HepG2 (cell line): ENCODE measurements around the gene SAMD8. TPM values are rescaled to one million over a fixed set of nuclear protein-coding genes. Genes with fewer than 3 reads are reported as not detected.

Experiments
- AKAP8 ChIP-seq: sonication (generic); formaldehyde crosslinking; IDR thresholded peaks from 2 replicates; pipeline ENCODE4 v1.5.1; 2020; ENCODE audit warnings: mild to moderate bottlenecking, missing genetic modification reagents
- FOXO1 ChIP-seq: sonication (generic); formaldehyde crosslinking; IDR thresholded peaks from 2 replicates; pipeline ENCODE4 v1.4.0; 2020; ENCODE audit warnings: missing genetic modification reagents
- GATAD1 ChIP-seq: IDR thresholded peaks from 2 replicates; pipeline ENCODE4 v1.6.1; 2016; ENCODE audit warnings: missing genetic modification reagents, missing compliant biosample characterization
- HMG20A ChIP-seq: IDR thresholded peaks from 2 replicates; pipeline ENCODE4 v1.6.1; 2016; ENCODE audit warnings: borderline replicate concordance
- HMGA1 ChIP-seq: sonication (generic); formaldehyde crosslinking; conservative IDR thresholded peaks from 2 replicates; pipeline ENCODE4 v1.4.0; 2020; ENCODE audit warnings: missing genetic modification reagents
- KDM4B ChIP-seq: sonication (generic); formaldehyde crosslinking; IDR thresholded peaks from 2 replicates; pipeline ENCODE4 v1.4.0; 2020; ENCODE audit warnings: missing genetic modification reagents
- NR3C1 ChIP-seq: sonication (generic); formaldehyde crosslinking; IDR thresholded peaks from 2 replicates; pipeline ENCODE4 v1.4.0; 2020; ENCODE audit warnings: missing genetic modification reagents
- POLR2AphosphoS2 ChIP-seq: IDR thresholded peaks from 2 replicates; pipeline ENCODE4 v1.6.1; 2011; ENCODE audit warnings: low read depth, low read length, improper control_type of control experiment
- SETDB1 ChIP-seq: sonication (generic); formaldehyde crosslinking; IDR thresholded peaks from 2 replicates; pipeline ENCODE4 v1.5.1; 2020; ENCODE audit warnings: missing genetic modification reagents, mild to moderate bottlenecking, borderline replicate concordance
- SSRP1 ChIP-seq: IDR thresholded peaks from 2 replicates; pipeline ENCODE4 v1.6.1; 2016; ENCODE audit warnings: control low read depth
- STAT5B ChIP-seq: sonication (generic); formaldehyde crosslinking; IDR thresholded peaks from 2 replicates; pipeline ENCODE4 v1.4.0; 2020; ENCODE audit warnings: missing genetic modification reagents
- ZNF3 ChIP-seq: IDR thresholded peaks from 2 replicates; pipeline ENCODE4 v1.7.0; 2017; ENCODE audit warnings: inconsistent platforms
- ZNF713 ChIP-seq: sonication (generic); formaldehyde crosslinking; IDR thresholded peaks from 2 replicates; pipeline ENCODE4 v1.4.0; 2020; ENCODE audit warnings: mild to moderate bottlenecking, missing genetic modification reagents
- polyA plus RNA-seq, 8 experiments: library from polyadenylated mRNA; depleted of rRNA in 3 of 8; stranded (reverse) in 7 of 8; unstranded in 1 of 8; fragments of >200 nt; fragmentation: Illumina TruSeq in 4 of 8; extraction: Trizol in 4 of 8; gene quantifications; 2 replicates each; pipeline versions ENCODE4 v1.2.1 to v1.2.3, GENCODE V29; 2011 to 2016; ENCODE audit warnings: low read depth in 4 of 8, missing spikeins in 1 of 8, mixed read lengths in 1 of 8; ENCODE audit not compliant: insufficient read depth in 1 of 8
- total RNA-seq, 5 experiments: library from RNA; depleted of rRNA; stranded (reverse); fragments of >200 nt; fragmentation: Illumina TruSeq; extraction: Trizol; gene quantifications; 2 replicates each; pipeline ENCODE4 v1.2.3, GENCODE V29; 2016; ENCODE audit warnings: low read depth in 1 of 5
- TF ChIP-seq, protein P1 (sequence below): sonication (generic); formaldehyde crosslinking; IDR thresholded peaks from 2 replicates; pipeline ENCODE4; 2020; ENCODE audit warnings: missing genetic modification reagents, mild to moderate bottlenecking, borderline replicate concordance
- TF ChIP-seq, protein P2 (sequence below): sonication (generic); formaldehyde crosslinking; IDR thresholded peaks from 2 replicates; pipeline ENCODE4 v1.8.0; 2022; ENCODE audit warnings: missing genetic modification reagents, low read depth, mild to moderate bottlenecking, borderline replicate concordance
- TF ChIP-seq, protein P3 (sequence below): sonication (generic); formaldehyde crosslinking; IDR thresholded peaks from 2 replicates; pipeline ENCODE4 v1.5.1; 2020; ENCODE audit warnings: missing genetic modification reagents, mild to moderate bottlenecking, borderline replicate concordance
- TF ChIP-seq, protein P4 (sequence below): sonication (generic); formaldehyde crosslinking; IDR thresholded peaks from 2 replicates; pipeline ENCODE4 v1.5.0; 2020; ENCODE audit warnings: missing genetic modification reagents
- TF ChIP-seq, protein P5 (sequence below): IDR thresholded peaks from 2 replicates; pipeline ENCODE4 v1.6.1; 2016; ENCODE audit warnings: low read depth
- TF ChIP-seq, protein P6 (sequence below): sonication (generic); formaldehyde crosslinking; IDR thresholded peaks from 2 replicates; pipeline ENCODE4 v1.5.1; 2020; ENCODE audit warnings: mild to moderate bottlenecking, missing genetic modification reagents, borderline replicate concordance
- TF ChIP-seq, protein P7 (sequence below): fragments of 450-650 bp; IDR thresholded peaks from 2 replicates; pipeline ENCODE4 v1.6.1; 2016

SAMD8 gene
- total and polyA plus RNA-seq, 2 of the 13 experiments (the other 11 are each of a cell fraction or from before 2014, with no cell fraction given): 10.4 to 13.2 TPM

DNA sequence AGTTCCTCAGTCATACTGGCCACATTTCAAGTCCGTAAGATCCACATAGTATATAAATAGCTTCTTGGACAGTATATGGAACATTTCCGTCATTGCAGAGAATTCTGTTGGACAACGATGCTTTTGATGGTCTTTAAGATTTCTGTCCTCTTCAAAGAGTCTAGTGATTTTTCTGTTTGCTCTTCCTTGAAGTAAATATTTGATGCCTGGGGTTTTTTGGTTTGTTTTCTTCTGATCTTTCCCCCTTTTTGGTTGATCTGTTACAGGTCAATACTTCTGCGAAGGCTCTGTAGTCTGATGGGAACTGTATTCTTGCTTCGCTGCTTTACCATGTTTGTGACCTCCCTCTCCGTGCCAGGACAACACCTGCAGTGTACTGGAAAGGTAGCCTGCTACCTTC lies 56.8 kb downstream of the SAMD8 start (continued):
- TF ChIP-seq, protein P1, sequence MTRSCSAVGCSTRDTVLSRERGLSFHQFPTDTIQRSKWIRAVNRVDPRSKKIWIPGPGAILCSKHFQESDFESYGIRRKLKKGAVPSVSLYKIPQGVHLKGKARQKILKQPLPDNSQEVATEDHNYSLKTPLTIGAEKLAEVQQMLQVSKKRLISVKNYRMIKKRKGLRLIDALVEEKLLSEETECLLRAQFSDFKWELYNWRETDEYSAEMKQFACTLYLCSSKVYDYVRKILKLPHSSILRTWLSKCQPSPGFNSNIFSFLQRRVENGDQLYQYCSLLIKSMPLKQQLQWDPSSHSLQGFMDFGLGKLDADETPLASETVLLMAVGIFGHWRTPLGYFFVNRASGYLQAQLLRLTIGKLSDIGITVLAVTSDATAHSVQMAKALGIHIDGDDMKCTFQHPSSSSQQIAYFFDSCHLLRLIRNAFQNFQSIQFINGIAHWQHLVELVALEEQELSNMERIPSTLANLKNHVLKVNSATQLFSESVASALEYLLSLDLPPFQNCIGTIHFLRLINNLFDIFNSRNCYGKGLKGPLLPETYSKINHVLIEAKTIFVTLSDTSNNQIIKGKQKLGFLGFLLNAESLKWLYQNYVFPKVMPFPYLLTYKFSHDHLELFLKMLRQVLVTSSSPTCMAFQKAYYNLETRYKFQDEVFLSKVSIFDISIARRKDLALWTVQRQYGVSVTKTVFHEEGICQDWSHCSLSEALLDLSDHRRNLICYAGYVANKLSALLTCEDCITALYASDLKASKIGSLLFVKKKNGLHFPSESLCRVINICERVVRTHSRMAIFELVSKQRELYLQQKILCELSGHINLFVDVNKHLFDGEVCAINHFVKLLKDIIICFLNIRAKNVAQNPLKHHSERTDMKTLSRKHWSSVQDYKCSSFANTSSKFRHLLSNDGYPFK (CRISPR knock-in tag): no peak
- TF ChIP-seq AKAP8 (no peak), SSRP1 (CRISPR knock-in tag) (no peak), GATAD1 (CRISPR knock-in tag) (no peak; the same call in 1 of the 2 replicates), KDM4B (CRISPR knock-in tag) (0 out of 2 replicates have a peak, but pooled peaks have one; percentile 27), FOXO1 (CRISPR knock-in tag) (peak; percentile 82), ZNF3 (no peak), STAT5B (CRISPR knock-in tag) (no peak), HMG20A (CRISPR knock-in tag) (peak; percentile 92), HMGA1 (CRISPR knock-in tag) (no peak), ZNF713 (no peak), SETDB1 (no peak), NR3C1 (CRISPR knock-in tag) (no peak), POLR2AphosphoS2 (no peak)
- TF ChIP-seq, protein P2, sequence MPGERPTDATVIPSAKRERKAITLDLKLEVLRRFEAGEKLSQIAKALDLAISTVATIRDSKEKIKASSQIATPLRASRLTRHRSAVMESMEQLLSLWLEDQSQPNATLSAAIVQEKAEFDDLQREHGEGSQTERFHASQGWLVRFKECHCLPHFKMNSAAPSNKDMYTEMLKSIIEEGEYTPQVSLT (CRISPR knock-in tag): no peak
- TF ChIP-seq, protein P3, sequence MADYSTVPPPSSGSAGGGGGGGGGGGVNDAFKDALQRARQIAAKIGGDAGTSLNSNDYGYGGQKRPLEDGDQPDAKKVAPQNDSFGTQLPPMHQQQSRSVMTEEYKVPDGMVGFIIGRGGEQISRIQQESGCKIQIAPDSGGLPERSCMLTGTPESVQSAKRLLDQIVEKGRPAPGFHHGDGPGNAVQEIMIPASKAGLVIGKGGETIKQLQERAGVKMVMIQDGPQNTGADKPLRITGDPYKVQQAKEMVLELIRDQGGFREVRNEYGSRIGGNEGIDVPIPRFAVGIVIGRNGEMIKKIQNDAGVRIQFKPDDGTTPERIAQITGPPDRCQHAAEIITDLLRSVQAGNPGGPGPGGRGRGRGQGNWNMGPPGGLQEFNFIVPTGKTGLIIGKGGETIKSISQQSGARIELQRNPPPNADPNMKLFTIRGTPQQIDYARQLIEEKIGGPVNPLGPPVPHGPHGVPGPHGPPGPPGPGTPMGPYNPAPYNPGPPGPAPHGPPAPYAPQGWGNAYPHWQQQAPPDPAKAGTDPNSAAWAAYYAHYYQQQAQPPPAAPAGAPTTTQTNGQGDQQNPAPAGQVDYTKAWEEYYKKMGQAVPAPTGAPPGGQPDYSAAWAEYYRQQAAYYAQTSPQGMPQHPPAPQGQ: no peak
- TF ChIP-seq, protein P4, sequence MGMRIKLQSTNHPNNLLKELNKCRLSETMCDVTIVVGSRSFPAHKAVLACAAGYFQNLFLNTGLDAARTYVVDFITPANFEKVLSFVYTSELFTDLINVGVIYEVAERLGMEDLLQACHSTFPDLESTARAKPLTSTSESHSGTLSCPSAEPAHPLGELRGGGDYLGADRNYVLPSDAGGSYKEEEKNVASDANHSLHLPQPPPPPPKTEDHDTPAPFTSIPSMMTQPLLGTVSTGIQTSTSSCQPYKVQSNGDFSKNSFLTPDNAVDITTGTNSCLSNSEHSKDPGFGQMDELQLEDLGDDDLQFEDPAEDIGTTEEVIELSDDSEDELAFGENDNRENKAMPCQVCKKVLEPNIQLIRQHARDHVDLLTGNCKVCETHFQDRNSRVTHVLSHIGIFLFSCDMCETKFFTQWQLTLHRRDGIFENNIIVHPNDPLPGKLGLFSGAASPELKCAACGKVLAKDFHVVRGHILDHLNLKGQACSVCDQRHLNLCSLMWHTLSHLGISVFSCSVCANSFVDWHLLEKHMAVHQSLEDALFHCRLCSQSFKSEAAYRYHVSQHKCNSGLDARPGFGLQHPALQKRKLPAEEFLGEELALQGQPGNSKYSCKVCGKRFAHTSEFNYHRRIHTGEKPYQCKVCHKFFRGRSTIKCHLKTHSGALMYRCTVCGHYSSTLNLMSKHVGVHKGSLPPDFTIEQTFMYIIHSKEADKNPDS: no peak
- TF ChIP-seq, protein P5, sequence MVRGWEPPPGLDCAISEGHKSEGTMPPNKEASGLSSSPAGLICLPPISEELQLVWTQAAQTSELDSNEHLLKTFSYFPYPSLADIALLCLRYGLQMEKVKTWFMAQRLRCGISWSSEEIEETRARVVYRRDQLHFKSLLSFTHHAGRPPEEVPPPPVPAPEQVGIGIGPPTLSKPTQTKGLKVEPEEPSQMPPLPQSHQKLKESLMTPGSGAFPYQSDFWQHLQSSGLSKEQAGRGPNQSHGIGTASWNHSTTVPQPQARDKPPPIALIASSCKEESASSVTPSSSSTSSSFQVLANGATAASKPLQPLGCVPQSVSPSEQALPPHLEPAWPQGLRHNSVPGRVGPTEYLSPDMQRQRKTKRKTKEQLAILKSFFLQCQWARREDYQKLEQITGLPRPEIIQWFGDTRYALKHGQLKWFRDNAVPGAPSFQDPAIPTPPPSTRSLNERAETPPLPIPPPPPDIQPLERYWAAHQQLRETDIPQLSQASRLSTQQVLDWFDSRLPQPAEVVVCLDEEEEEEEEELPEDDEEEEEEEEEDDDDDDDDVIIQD (CRISPR knock-in tag): no peak
- TF ChIP-seq, protein P6, sequence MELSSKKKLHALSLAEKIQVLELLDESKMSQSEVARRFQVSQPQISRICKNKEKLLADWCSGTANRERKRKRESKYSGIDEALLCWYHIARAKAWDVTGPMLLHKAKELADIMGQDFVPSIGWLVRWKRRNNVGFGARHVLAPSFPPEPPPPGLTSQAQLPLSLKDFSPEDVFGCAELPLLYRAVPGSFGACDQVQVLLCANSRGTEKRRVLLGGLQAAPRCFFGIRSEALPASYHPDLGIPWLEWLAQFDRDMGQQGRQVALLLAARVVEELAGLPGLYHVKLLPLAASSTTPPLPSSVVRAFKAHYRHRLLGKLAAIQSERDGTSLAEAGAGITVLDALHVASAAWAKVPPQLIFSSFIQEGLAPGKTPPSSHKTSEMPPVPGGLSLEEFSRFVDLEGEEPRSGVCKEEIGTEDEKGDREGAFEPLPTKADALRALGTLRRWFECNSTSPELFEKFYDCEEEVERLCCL (CRISPR knock-in tag): no peak
- TF ChIP-seq, protein P7, sequence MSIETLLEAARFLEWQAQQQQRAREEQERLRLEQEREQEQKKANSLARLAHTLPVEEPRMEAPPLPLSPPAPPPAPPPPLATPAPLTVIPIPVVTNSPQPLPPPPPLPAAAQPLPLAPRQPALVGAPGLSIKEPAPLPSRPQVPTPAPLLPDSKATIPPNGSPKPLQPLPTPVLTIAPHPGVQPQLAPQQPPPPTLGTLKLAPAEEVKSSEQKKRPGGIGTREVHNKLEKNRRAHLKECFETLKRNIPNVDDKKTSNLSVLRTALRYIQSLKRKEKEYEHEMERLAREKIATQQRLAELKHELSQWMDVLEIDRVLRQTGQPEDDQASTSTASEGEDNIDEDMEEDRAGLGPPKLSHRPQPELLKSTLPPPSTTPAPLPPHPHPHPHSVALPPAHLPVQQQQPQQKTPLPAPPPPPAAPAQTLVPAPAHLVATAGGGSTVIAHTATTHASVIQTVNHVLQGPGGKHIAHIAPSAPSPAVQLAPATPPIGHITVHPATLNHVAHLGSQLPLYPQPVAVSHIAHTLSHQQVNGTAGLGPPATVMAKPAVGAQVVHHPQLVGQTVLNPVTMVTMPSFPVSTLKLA: no peak
